ENCODE data around the gene GPR78.

- TF ChIP-seq POLR2A (IDR thresholded peaks at IDR 0.05), result no peak
- no peak for TF ChIP-seq CTCF (IDR thresholded peaks at IDR 0.05)
These were observed 28.7 kb downstream of the GPR78 start for GRCh38 chr4:8608714-8609391.

Measured in prostate gland (tissue), 2 donors.